HG02610 (cell line): ENCODE results near the gene MFAP3L.

Experiments used
- ATAC-seq: cut with Tn5 transposase; IDR thresholded peaks from one replicate; pipeline ENCODE4 v1.9.1; 2021; ENCODE audit warnings: mild to moderate bottlenecking, moderate library complexity; ENCODE audit not compliant: unreplicated experiment

The MFAP3L gene

DNA sequence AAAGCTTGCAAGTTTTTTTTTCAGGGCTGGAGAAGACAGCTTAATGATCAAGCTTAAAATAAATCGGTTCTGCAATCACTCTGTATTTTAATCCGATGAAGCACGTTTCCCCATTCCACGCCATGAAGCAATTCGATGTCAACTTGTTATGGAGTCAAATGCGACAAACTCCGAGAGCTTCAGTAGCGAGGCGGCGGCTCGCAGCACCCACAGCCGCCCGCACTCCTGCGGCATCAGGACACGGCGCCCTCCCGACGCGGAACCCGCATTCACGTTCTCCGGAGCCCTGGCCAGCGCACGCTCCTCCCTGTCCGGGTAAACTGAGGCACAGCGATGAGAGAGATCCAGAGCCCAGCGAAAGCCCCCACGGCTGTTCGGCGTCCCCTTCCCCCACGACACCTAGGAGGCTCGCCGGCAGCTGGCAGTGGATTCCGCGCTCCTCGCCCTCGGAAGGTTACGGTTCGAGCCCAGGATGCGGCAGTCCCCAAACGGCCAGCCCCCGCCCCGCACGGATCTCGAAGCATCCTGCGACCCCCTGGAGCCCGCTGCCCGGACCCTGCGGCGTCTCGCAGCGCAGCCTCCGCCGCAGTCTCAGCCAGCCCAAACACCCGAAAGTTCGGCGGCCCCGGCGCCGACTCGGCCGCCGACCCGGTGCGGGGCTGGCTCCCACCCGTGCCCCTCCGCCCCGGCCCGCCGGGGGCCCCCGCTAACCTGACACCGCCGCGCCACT is 507 bp downstream of the MFAP3L start:
- ATAC-seq, result no peak

DNA sequence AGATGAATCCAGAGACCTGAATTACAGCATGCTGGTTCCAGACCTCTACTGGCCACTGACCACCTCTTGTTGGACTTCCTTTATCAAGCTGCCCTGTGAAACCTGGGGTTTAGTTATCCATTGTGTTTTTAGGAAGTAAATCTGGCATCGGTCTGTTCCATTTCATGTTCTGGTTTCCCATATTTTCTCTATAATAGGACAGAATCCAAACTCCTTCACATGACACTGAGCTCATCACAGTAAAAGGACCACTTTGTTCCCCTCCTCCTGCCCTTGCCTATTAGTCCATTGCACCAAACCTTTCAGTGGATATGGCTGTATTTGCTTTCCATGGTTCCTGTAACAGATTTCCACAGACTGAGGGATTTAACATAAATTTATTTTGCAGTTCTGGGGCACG is 4.0 kb downstream of the MFAP3L start:
- ATAC-seq, result no peak

DNA sequence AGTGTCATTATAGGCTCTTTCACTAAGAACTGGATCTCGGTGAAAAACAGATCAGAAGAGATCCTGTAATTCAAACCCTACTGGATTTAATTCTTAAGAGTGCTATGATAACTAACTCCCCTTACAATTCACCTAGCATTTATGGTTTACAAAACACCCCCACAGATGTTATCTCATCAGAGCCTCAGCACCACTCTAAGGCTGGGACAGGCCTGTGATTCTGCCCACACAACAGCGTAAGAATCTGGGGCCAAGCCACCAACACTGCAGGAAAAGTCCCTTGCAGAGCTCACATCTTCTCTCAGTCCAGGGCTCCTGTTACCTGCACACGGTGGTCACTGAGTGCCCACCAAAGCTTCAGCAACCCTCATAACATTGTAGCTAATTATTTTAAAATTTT is 8.9 kb downstream of the MFAP3L start:
- ATAC-seq, result no peak

DNA sequence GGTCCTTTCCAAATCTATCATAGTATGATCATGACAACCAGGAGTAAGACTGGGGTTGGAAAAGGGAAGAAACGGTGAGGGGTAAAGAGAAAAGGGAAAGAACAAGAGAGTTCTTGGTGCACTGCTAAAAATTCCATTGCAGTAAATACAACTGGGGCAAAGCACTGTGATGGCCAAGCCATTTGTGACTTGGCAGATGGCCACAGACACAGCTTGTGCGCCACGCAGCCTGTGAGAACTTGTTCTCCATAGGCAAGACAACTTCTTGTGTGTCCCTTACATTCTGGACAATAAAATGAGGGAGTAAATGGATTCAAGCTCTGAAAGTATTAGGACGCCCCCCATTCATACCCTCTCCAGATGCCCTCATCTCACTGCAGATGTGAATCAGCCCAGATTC is 10.9 kb downstream of the MFAP3L start:
- ATAC-seq, result no peak

DNA sequence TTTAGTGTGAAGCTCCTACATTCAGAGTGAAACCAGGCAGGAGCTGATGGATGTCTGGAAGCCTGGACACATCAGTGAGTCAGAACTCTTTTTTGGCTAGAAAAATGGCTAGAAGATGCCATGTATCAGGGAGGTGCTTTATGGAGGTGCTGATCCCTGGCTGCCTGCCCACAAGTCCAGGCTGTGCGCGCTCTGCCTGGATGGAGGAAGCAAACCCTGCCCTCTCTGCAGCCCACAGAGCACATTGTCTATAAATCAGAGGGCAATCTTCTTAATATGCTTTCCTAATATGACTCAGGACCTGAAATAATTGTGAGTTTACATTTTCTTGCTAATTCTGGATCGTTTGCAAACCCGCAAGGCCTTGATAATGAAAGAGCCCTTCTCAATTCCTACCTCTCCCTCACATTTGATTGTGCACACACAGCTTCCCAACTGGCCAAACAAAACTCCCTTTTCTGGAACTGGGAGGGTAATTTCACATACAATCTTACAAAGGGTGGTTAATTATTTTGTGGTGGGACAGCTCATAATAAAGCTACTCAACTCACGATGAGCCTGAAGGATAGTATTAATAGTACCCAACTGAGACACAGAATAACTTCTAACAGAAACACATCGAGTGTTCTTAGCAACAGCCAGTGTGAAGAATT is 11.7 kb downstream of the MFAP3L start:
- no peak for ATAC-seq

DNA sequence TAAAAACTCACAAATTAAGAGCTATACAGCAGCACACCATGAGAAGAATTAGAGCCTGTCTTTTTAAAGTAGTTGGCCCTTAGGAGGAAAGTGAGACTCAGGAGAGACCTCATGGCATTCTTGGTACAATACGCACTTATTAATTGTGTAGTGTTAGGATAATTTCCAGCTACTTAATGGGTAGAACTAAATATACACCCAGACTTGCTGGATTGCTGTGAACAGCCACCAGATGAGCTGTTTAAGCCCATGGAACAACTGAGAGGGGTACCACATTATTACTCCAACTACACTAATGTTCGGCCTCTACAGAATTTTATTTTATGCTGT is 13.6 kb downstream of the MFAP3L start:
- no peak for ATAC-seq

DNA sequence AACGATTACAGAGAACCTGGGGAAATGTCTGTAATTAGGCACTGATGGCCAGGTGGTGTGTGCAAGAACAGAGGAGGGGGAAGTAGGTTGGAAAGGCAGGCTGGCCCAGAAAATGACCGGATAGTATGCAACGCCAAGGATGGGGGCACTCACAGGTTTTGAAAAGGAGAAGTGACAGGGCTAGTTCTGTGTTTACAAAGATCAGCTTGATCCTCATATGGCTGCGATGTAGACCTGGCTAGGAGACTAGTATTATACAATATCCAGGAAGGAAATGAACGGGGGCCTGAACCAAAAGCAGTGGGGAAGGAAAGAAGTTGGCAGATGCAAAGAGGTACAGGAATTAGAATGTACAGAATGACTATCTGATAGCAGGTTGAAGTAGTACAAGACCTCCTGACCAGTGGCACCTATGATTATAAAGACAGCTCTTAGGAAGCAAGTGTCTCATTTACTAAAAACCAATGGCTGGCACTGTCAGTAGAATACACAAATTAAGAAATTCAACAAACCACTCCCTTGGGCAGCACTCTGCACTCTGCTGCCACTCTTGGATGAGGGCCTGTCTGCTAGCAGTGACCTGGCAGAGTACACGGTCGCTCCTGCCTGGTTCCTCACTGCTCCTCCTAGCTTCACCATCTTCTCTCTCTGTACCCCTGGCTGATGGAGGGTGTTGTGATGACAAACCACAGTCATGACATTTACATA is 14.1 kb downstream of the MFAP3L start:
- ATAC-seq, result no peak

DNA sequence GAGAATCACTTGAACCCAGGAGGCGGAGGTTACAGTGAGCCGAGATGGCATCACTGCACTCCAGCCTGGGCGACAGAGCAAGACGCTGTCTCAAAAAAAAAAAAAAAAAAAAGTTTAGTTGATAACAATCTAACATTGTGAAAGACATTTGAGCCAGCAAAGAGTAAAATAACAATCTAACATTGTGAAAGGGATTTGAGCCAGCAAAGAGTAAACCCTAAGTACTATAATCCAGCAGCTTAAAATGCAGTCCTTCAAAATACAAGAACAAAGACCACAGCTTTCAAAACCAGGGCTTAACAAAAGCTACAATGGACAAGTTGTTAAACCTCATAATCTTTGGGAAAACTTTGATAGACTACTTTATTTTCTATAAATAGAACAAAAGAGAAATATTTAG is 16.9 kb downstream of the MFAP3L start:
- ATAC-seq, result no peak

DNA sequence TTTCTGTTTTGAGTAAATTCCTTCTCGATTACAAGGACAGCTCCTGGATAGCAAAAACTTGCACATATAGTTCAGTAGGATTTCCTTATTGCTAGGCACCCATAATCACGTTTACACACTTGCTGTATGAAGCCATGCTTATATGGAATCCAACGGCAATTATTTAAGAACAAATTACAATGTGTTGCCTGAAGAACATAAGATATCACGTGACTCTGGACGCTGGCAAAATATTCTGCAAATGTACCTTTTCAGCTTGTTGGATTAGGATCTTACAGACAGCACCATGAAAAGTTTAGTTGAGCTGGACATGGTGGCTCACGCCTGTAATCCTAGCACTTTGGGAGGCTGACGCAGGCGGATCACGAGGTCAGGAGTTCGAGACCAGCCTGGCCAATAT is 17.4 kb downstream of the MFAP3L start:
- no peak for ATAC-seq

DNA sequence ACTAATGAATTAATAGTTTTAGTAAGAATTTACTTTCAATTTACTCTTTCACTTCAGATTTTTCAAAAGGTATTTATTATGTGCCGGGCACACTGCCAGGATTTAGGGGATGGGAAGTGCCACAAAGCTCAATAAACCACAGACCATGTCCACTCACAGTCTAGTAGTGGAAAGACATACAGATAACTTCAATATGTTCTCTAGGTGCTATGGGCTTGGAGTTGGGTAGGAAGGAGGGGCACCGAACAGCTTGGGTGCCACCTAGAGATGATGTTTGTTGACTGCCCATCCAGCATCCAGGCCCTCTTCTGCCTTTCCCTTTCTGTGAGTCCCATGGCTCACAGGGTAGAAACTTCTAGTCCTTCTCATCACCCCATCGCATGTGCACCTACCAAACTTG is 17.8 kb downstream of the MFAP3L start:
- no peak for ATAC-seq

DNA sequence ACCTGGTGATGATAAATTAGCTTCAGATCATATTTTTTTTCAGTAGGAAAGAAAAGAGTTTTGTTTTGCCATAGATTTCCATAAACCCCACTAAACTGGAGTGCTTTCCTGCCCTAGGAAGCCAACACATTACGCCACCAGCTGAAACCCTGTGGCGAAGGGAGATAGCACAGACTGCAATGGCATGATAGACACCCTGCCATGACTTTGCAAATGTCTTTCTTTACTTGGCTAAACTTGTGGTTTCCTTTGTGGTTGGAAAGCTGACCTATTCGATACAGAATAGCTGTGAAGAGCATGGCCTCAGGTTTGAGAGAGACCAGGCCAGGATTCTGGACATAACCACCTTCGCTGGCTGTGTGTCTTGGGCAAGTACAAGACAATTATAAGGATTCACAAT is 19.1 kb downstream of the MFAP3L start:
- no peak for ATAC-seq

DNA sequence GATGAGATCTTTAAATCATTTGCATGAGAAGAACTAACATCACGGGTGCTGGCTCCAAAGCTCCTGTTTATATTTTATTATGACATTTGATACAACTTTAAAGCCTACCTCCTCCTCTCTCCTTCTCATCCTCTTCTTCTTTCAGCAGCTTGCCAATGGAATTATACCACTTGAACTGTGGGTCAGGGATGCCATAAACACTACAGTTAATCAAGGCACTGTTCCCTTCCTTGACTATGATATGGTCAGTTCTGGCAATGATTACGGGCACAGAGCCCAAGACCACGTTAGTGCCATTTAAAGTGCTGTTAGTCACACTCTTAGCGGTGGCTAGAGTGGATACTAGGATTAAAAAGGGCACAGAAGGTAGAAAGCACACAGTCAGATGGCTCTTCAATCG is 20.7 kb downstream of the MFAP3L start:
- ATAC-seq, result no peak

DNA sequence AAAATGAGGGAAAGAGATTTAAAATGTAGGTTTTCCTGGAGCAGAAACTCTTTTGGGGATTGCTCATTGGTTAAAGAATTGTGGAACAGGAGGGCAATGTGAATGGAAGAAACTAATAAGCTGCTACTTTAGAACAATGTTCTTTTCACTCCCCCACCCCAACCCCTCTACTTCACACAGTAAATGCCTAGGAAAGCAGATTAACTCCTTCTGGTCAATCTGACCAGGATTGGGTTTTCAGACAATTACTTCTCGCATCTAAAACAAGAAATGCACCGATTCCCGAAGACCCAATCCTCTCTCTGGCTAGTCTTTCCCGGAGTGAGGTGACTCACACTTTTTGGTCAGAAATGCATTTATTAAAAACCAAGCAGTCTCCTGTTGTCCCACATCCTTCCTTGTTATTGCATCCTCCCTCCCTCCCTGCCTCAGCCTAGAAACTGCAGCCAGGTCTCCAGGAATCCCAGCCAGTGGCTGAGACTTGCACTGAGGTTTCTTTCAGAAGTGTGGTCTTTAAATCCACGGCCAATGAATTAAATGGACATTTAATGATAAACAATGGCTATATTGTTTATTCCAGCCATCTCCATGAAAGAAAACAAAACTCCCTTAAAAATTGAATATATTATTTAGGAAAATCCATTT is 21.4 kb downstream of the MFAP3L start:
- no peak for ATAC-seq

DNA sequence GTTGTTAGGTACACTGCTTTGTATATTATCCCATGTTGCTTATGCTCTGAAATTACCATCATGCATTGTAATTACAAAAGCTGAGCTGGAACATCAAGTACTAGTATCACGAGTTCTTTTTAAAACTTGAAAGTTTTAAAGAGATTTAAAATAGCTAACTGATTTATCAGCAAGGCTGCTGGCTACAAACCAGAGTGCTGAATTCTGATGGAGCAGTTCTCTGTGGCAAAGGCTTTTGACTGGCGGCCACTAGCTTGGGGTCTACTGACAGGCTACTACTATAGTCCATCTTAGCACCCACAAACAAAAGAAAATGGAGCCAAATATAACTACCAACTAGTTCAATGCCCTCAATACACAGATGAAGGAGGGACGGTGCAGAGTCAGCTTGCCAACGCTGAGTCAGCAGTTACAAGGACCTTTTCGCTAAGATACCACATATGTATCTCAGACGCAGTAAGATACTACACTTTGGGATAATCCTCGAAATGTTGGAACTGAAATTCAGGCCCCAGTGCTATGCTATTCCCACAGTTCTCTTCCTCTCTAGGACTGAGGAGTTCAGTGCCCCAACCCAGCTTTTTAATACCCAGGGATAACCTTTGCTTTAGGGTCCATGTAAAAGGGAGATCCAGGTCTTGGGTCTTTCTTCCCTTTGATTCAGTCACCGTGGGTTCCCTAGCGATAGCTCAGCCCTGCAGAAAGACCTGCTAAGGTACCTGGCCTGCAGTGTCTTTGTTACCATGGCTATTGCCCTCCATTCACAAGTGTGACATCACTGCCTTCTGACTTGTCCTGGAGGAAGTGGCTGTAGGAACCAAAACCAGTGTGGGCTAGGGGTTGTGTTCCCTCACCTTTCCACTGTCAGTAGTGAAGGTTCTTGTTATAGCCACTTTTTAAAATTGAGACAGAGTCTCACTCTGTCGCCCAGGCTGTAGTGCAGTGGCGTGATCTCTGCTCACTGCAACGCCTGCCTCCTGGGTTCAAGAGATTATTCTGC is 22.8 kb downstream of the MFAP3L start:
- ATAC-seq, result no peak

DNA sequence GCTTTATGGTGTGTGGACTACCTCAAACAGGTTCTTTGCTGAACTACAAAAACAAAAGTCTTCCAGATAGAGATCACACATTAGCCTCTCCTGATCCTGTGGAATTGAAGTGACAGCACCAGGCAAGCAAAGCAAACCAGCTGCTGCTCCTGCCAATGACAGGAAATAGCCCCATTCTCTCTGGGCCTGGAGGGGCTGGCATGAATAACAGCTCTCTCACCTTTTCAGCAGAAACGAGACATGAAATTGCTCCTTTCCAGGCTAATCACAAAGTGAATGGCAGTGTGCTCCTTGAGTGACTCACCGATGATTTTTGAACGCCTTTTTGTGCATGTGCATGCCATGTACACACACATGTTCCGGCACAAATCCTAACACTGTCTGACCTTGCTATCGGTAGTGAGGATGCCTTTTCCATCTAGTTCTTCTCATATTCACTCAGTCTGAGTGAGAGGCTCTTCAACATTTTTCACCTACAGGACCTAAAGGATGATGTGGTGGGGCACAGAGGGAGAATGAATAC is 24.4 kb downstream of the MFAP3L start:
- ATAC-seq, result no peak

DNA sequence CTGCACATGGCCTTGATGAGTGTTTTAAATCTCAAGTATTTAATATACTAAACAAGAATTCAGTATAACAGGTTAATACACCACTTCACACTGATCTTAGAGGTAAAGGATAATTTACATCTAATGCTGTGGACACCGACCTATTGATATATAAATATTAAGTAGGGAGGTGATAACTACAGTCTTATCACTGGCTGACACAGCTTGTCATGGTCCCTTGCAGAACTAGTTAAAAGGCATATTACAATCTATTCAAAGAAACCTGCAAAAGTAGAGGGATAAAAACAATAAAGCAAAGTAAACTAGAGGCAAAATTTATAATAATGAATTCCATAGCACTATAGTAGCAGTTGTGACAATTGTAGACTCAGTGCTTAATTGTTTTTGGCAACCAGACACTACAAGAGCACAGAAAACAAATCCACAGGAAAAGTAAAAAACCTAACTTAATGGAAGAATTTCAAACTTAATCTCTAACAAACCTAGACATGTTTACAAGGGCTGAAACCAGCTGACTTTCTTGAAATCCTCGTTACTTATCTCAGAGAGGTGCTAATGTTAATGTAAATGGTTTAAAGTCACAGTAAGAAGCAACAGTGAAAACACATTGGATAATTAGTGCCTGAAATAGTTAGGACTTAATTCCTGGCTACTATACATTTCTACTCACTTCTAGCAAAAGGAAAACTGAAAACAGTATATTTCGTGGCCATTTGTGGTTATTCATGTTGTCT is 25.0 kb downstream of the MFAP3L start:
- no peak for ATAC-seq

DNA sequence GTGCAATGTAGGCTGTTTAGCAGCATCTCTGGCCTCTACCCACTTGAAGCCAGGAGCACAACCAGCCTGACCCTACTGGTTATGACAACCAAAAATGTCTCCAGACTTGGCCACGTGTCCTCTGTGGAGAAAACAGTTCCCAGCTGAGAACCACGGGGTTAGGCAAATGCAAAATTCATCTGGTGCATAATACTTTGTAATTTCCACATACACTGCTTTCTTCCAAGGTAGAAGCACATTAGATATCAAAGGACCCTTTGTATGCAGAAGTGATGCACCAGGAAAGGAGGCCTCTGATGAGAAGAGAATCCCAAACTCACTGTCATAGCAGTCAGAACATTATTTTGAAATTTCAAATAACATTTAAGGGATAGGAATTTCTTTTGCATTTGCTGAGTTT is 26.3 kb downstream of the MFAP3L start:
- ATAC-seq, result no peak

DNA sequence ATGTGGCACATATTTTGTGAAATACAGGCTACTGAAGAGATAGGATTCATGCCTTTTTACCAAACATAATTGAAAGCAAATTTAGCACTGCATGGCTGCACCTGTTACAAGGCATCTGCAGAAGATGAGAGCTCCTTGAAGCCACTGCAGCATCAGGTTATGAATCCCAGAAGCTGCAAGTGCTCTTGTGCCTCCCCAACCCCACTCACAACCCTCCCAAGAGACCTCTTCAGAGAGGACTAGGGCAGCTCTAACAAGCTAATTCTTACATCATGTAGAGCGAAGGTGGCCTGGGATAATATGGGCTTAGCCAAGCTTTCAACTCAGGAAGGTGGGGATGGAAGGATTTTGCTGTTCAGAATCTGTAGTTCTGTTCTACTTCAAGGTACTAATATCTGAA is 27.2 kb downstream of the MFAP3L start:
- no peak for ATAC-seq

DNA sequence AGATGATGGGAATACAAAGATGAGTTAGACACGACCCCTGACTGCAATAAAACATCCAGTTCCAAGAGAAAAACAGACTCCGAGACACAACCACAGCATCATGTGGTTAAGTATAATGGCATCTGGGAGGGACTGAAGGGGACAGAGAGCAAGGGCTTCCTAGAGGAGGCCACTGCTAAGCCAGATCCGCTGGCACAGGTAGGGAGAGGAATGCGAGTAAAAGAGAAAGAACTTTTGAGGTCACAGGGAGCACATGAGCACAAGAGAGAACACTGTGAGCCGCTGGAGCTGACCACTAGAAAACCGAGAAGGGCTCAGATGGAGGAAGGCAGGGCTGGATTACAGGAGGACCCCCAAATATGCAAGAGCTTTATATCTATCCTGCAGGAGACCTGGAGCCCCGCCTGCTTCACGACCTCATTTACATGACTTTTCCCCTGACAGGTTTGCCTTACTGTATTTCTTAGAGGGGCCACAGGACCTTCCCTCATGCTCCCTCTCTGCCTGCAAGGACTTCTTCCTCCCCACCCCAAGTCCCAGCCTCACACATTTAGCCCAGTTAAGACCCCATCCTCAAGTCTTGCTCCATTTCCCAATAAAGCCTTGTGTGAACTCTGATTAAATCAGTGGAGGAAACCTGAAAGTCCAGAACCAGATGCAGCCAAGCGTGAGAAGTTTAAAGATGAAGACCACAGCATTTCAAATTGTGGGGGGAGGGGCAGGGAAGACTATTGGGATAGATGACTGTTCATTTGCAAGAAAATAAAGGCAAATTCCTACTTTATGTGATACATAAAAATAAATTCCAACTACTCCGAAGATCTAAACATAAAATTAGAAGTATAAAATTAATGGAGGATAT is 29.6 kb downstream of the MFAP3L start:
- ATAC-seq, result no peak
